HG02588 (cell line): ENCODE results near the gene FDX2.
A peak's percentile ranks its signal among the peaks of the same experiment; 100 is the strongest.
"Not testable (repeated sequence)": the region's sequence is repeated elsewhere in the genome, so short reads cannot be mapped to it uniquely, and the experiment has no call there.

Experiments used
- ATAC-seq: cut with Tn5 transposase; IDR thresholded peaks from one replicate; pipeline ENCODE4 v1.9.1; 2021; ENCODE audit warnings: mild to moderate bottlenecking, moderate library complexity; ENCODE audit not compliant: unreplicated experiment

The FDX2 gene

DNA sequence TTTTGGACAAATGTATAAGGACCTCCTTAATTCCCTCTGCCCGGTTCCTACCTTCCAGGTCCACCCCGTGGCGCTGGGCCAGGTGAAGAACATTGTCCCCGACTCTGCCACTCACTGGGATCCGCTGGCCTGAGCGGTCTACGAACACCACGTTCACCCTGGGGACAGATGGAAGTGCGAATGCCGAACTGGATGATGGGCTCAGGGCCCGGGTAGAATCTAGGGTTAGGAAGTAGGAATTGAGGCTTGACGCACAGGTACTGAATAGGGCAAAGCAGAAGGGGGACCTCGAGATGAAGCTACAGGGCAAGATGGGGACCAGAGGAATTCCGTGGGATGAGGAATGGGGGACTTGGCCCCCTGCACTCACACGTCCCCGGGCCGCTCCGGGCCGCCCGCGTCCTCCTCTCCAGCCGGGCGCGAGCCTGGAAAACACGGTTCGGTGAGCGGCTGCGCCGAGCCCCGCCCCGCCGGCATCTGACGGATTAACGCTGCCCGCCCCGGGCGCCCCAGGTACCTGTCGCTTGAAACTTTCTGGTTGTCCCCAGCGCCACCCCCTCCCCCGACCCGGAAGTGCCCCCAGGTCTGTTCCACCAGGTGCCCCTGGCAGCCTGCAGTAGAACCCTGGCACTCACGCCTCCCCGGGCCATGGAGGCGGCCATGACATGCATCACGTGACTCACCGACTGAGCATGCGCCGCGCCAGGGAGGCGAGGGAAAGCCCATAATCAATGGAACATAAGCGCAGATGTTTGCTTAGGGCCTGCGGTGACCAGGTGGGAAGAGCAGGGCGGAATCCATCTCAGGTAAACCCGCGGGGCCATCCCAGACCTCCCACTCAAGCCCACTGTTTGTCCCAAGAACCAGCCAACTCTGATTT lies at the start of gene FDX2:
Gene FDX2 (minus strand): TSS at position 681 of the 880 bp plus-strand sequence. CDS start 19 bp downstream, at position 662.
- ATAC-seq, result peak; percentile 61

GRCh38 chr19:10365518-10365917 lies 49.7 kb upstream of the FDX2 start:
- ATAC-seq, result no peak

- no peak for ATAC-seq
Measured at GRCh38 chr19:10364644-10365043, 48.8 kb upstream of the FDX2 start.

- ATAC-seq, result no peak
Measured at GRCh38 chr19:10363789-10364281, 48.0 kb upstream of the FDX2 start.

- ATAC-seq, result no peak
Measured at GRCh38 chr19:10362259-10362658, 46.4 kb upstream of the FDX2 start.

GRCh38 chr19:10361569-10362011 lies 45.8 kb upstream of the FDX2 start:
- no peak for ATAC-seq

- no peak for ATAC-seq
Measured at GRCh38 chr19:10356431-10356830, 40.6 kb upstream of the FDX2 start.

GRCh38 chr19:10353793-10354391 lies 38.1 kb upstream of the FDX2 start:
- ATAC-seq, result no peak

DNA sequence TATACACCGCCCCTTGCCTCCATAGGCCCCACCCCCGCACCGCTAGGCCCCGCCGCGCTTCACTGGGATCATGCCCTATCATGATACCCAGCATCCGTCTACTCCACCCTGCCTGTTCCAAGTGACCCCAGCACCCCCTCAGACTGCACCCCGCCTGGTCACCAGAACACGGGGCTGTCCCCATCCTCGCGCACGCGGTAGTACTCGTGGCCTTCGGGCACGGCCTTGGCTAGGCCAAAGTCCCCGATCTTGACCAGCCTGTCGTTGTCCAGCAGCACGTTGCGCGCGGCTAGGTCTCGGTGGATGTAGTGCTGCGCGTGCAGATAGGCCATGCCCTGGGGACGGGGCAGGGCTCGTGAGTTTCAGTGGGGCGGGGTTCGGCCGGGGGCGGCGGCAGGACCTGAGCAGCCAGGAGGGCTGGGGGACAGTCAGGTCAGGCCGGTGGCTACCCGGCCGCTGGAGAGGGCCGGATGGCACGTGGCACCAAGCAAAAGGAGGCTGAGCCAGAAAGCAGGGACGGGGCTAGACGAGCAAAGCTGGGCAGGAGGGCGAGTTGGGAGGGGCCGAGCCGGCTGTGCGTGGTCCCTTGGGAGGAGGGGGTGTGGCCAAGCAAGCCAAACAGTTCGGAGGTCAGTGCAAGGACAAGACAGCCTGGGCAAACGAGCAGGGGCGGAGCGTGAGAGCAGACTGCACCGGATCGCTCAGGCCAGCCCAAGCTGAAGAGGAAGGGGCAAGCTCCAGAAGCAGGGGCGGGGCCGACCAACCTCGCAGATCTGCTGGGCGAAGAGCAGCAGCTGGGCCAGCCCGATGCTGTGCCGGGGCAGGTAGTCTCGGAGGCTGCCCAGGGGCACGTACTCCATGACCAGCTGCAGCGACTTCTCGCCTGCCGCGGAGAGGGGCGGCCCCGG lies 37.2 kb upstream of the FDX2 start:
- ATAC-seq, result no peak

DNA sequence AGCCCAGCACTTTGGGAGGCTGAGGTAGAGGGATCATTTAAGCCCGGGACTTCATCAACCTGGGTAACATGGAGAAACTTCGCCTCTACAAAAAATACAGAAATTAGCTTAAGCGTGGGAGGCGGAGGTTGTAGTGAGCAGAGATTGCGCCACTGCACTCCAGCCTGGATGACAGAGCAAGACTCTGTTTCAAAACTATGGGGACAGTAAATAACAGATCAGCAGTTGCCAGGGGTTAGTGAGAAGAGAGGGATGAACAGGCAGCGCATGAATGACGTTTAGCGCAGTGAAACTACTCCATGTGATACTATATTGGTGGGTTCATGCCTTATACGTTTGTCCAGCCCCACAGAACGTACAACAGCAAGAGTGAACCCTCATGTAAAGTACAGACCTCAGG lies 30.7 kb upstream of the FDX2 start:
- no peak for ATAC-seq

DNA sequence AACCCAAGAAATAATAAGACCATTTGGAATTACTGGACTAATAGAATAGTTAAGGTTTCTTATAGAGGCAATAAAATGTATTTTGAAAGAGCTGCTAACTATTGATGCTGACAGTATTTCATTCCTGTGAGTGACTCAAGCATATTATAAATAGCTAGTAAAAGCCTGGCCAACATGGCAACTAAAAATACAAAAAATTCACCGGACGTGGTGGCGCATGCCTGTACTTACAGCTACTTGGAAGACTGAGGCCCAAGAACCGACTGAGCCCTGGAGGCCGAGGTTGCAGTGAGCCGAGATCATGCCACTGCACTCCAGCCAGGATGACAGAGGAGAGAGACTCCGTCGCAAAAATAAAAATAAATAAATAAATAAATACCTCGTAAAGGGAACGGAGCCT lies 29.0 kb upstream of the FDX2 start:
- ATAC-seq, result no peak

DNA sequence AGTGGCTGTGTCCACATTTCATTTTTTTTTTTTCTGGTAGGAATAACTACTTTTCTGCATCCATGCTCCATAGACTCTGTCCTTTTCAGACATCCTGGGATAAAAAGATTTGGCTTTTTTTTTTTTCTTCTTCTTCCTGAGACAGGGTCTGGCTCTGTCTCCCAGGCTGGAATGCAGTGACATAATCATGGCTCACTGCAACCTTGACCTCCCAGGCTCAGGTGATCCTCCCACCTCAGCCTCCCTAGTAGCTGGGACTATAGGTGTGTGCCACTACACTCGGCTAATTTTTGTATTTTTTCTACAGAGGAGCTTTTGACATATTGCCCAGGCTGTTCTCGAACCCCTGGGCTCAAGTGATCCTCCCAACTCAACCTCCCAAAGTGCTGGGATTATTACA lies 27.7 kb upstream of the FDX2 start:
- no peak for ATAC-seq

GRCh38 chr19:10339977-10340376 lies 24.2 kb upstream of the FDX2 start:
- no peak for ATAC-seq

DNA sequence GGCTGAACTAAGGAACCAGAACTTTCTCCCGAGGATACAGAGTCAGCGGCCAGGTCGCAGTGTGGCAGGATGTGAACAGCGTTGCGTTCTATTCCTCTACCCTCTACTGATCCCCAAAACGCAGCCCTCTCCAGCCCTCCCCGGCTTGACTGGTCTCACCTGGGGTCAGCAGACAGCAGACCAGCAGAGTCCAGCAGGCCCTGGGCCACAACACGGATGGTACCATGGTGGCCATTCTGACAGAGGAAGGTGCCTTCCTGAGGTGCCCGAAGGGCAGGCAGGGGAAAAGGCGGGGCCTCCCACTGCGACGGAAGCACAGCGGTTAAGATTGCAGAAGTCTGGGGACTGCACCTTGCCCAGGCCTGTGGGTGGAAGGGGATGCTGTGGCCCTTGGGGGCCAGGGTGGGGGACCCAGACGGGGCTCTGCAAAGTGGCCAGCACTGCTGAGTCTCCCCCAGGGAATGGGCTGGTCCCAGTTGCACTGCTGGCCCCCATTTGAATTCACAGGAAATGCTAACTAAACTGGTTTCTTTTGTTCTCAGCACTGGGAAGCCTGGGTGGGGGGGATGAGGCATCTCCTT lies 23.7 kb upstream of the FDX2 start, which contains the start of gene ICAM3:
Gene ICAM3 (minus strand): TSS at position 245 of the 581 bp plus-strand sequence. CDS start 10 bp downstream, at position 235.
- ATAC-seq, result peak; percentile 76

- ATAC-seq, result no peak
Measured at GRCh38 chr19:10338940-10339339, 23.1 kb upstream of the FDX2 start.

DNA sequence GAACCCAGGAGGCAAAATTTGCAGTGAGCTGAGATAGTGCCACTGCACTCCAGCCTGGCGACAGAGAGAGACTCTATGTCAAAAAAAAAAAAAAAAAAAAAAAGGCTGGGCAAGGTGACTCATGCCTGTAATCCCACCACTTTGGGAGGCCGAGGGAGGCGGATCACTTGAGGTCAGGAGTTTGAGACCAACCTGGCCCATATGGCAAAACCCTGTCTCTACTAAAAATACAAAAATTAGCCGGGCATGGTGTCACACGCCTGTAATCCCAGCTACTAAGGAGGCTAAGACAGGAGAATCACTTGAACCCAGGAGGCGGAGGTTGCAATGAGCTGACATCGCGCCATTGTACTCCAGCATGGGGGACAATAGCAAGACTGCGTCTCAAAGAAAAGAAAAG lies 20.9 kb upstream of the FDX2 start:
- not testable (repeated sequence) for ATAC-seq

GRCh38 chr19:10335352-10335985 lies 19.7 kb upstream of the FDX2 start:
- no peak for ATAC-seq

- ATAC-seq, result no peak
Measured at GRCh38 chr19:10334588-10335351, 19.0 kb upstream of the FDX2 start.
